HepG2 (cell line): Measurements from ENCODE around the gene LIPN. TPM values are rescaled to one million over a fixed set of nuclear protein-coding genes. Genes with fewer than 3 reads are reported as not detected.

ENCODE experiments used
- ATAC-seq: fragments of 200-7000 bp; cut with Tn5 transposase; 3 replicates; pipeline ENCODE4 v1.9.1; 2020; ENCODE audit warnings: mild to moderate bottlenecking, moderate library complexity
- BruUV-seq: library from RNA; stranded (reverse); fragments of 400-500 nt; replicated peaks from 2 replicates; lab custom pipeline; 2021; lab: Mats Ljungman, UMichigan
- CTCF ChIA-PET: fragments of 300-600 bp; formaldehyde crosslinking; extraction: SDS; loops from one replicate; lab custom pipeline; 2021; ENCODE audit warnings: low total read pairs, inconsistent platforms, low intra/inter-chr PET ratio; lab: Yijun Ruan, JAX
- POLR2A ChIA-PET: fragments of 350-600 bp; sonication (Branson Sonifier 250); formaldehyde crosslinking; loops from one replicate; lab custom pipeline; 2020; ENCODE audit warnings: antibody characterized with exemption, inconsistent platforms; lab: Yijun Ruan, JAX
- DNase-seq: peaks from one replicate; pipeline ENCODE4 v3.0.0-alpha.2; 2015; ENCODE audit warnings: low spot score
- FAIRE-seq: peaks from 3 replicates; lab custom pipeline; 2011; peaks lifted over from hg19 to GRCh38; lab: Jason Lieb, UNC
- H2AFZ ChIP-seq: one replicate; pipeline ENCODE4 v1.6.1; 2011; ENCODE audit warnings: low read length, inconsistent platforms
- H3K27ac ChIP-seq: fragments of 300-600 bp; 3 replicates; pipeline ENCODE4 v1.8.0; 2011; ENCODE audit warnings: mixed run types, mild to moderate bottlenecking, mixed read lengths, low read length, inconsistent platforms; ENCODE audit not compliant: insufficient read depth; ENCODE audit errors: extremely low read length
- H3K27me3 ChIP-seq, 2 experiments: fragments of 200-600 bp in 1 of 2; 2 replicates in 1 of 2; 3 replicates in 1 of 2; pipeline versions ENCODE4 v1.6.0 to v1.8.0; 2011; ENCODE audit warnings: low read length in 2 of 2, mild to moderate bottlenecking in 2 of 2, moderate library complexity in 2 of 2, inconsistent platforms in 1 of 2; ENCODE audit not compliant: insufficient read depth in 2 of 2, control insufficient read depth in 1 of 2
- H3K36me3 ChIP-seq, 2 experiments: fragments of 200-600 bp in 1 of 2; replicated peaks in 1 of 2; 2 replicates in 1 of 2; 3 replicates in 1 of 2; pipeline versions ENCODE4 v1.5.1 to v1.8.0; 2011; ENCODE audit warnings: low read length in 2 of 2, inconsistent platforms in 1 of 2; ENCODE audit not compliant: insufficient read depth in 2 of 2, control insufficient read depth in 1 of 2
- H3K4me1 ChIP-seq: 2 replicates; pipeline ENCODE4 v1.5.1; 2012; ENCODE audit warnings: low read length, inconsistent platforms; ENCODE audit not compliant: insufficient read depth
- H3K4me2 ChIP-seq: 2 replicates; pipeline ENCODE4 v1.6.0; 2011; ENCODE audit warnings: low read depth, low read length, inconsistent platforms
- H3K4me3 ChIP-seq, 3 experiments: fragments of 200-600 bp in 1 of 3; sonication (generic), shearing (Covaris generic) in 1 of 3; replicated peaks in 1 of 3; 2 replicates each; pipeline ENCODE4 v1.5.1; 2011 to 2016; ENCODE audit warnings: low read length in 3 of 3, inconsistent platforms in 2 of 3, low read depth in 2 of 3, mild to moderate bottlenecking in 2 of 3, control low read depth in 1 of 3, mixed read lengths in 1 of 3; ENCODE audit not compliant: insufficient read depth in 1 of 3
- H3K79me2 ChIP-seq: one replicate; pipeline ENCODE4 v1.6.1; 2011; ENCODE audit warnings: low read length, inconsistent platforms; ENCODE audit not compliant: insufficient read depth
- H3K9ac ChIP-seq: 2 replicates; pipeline ENCODE4 v1.6.0; 2011; ENCODE audit warnings: mild to moderate bottlenecking, low read depth, low read length, inconsistent platforms; ENCODE audit not compliant: insufficient read depth
- H3K9me3 ChIP-seq: 2 replicates; pipeline ENCODE4 v1.5.1; 2012; ENCODE audit warnings: mild to moderate bottlenecking, low read length
- H4K20me1 ChIP-seq: 2 replicates; pipeline ENCODE4 v1.6.0; 2011; ENCODE audit warnings: inconsistent platforms, mild to moderate bottlenecking, low read length, moderate library complexity; ENCODE audit not compliant: insufficient read depth
- HNF1B ChIP-seq: sonication (generic); formaldehyde crosslinking; IDR thresholded peaks from 2 replicates; pipeline ENCODE4 v1.5.1; 2020; ENCODE audit warnings: mild to moderate bottlenecking, moderate library complexity, missing genetic modification reagents
- HNRNPH1 ChIP-seq: fragments of 200-400 bp; formaldehyde crosslinking; optimal IDR thresholded peaks from 2 replicates; pipeline ENCODE3; 2017; ENCODE audit warnings: mild to moderate bottlenecking, low read depth, low read length
- PAF1 ChIP-seq: IDR thresholded peaks from 2 replicates; pipeline ENCODE4 v1.6.1; 2016; ENCODE audit warnings: missing genetic modification reagents, missing compliant biosample characterization
- RELA ChIP-seq: sonication (generic); formaldehyde crosslinking; IDR thresholded peaks from 2 replicates; pipeline ENCODE4 v1.4.0; 2020; ENCODE audit warnings: missing genetic modification reagents
- ZKSCAN5 ChIP-seq: sonication (generic); formaldehyde crosslinking; IDR thresholded peaks from 2 replicates; pipeline ENCODE4 v1.5.1; 2020; ENCODE audit warnings: mild to moderate bottlenecking, missing genetic modification reagents
- ZNF160 ChIP-seq: sonication (generic); formaldehyde crosslinking; IDR thresholded peaks from 2 replicates; pipeline ENCODE4 v1.8.0; 2022; ENCODE audit warnings: mild to moderate bottlenecking, inconsistent platforms, missing genetic modification reagents
- ZNF234 ChIP-seq: sonication (generic); formaldehyde crosslinking; conservative IDR thresholded peaks from 2 replicates; pipeline ENCODE4 v1.5.1; 2020; ENCODE audit warnings: mild to moderate bottlenecking, missing genetic modification reagents
- ZNF34 ChIP-seq: sonication (generic); formaldehyde crosslinking; IDR thresholded peaks from 2 replicates; pipeline ENCODE4 v1.4.0; 2020; ENCODE audit warnings: mild to moderate bottlenecking, missing genetic modification reagents, borderline replicate concordance
- ZNF713 ChIP-seq: sonication (generic); formaldehyde crosslinking; IDR thresholded peaks from 2 replicates; pipeline ENCODE4 v1.4.0; 2020; ENCODE audit warnings: mild to moderate bottlenecking, missing genetic modification reagents
- WGBS: methylation state at CpG from one replicate; pipeline ENCODE4 v1.1.6; 2017; ENCODE audit warnings: low lambda C conversion rate; 5-methylcytosine and 5-hydroxymethylcytosine counted together
- in situ Hi-C: cut with HindIII; loops from 2 replicates; pipeline ENCODE4 v1.10.0; 2017; ENCODE audit warnings: low pct_unique_long_range_greater_than_20kb; ENCODE audit not compliant: extremely low pct_ligation_motif_present
- intact Hi-C: fragments of 100-400 bp; cut with micrococcal nuclease; formaldehyde crosslinking; loops from one replicate; pipeline ENCODE4 v1.10.0; 2022; ENCODE audit not compliant: unreplicated experiment
- polyA plus RNA-seq, 8 experiments: library from polyadenylated mRNA; depleted of rRNA in 3 of 8; stranded (reverse) in 7 of 8; unstranded in 1 of 8; fragments of >200 nt; fragmentation: Illumina TruSeq in 4 of 8; extraction: Trizol in 4 of 8; gene quantifications; 2 replicates each; pipeline versions ENCODE4 v1.2.1 to v1.2.3, GENCODE V29; 2011 to 2016; ENCODE audit warnings: low read depth in 4 of 8, missing spikeins in 1 of 8, mixed read lengths in 1 of 8; ENCODE audit not compliant: insufficient read depth in 1 of 8
- total RNA-seq, 5 experiments: library from RNA; depleted of rRNA; stranded (reverse); fragments of >200 nt; fragmentation: Illumina TruSeq; extraction: Trizol; gene quantifications; 2 replicates each; pipeline ENCODE4 v1.2.3, GENCODE V29; 2016; ENCODE audit warnings: low read depth in 1 of 5

Gene LIPN
- total and polyA plus RNA-seq, 2 of the 13 experiments (the other 11 are each of a cell fraction or from before 2014, with no cell fraction given) = not detected

GRCh38 chr10:88805361-88805760, 45.5 kb downstream of the LIPN start:
- CTCF ChIA-PET = no interaction called here
- BruUV-seq = no TSS peak
- H3K27me3 ChIP-seq = no peaks in the 10 kb centered on the region; a peak in 1 of 5 replicates
- H3K79me2 ChIP-seq = no peaks in the 10 kb centered on the region
- no peaks in the 10 kb centered on the region for H3K9me3 ChIP-seq
- no peak overlapping the region for H2AFZ ChIP-seq
- intact Hi-C loops (no loop called here), in situ Hi-C loops (no loop called here)
- no peaks in the 10 kb centered on the region for H3K36me3 ChIP-seq
- 1% methylated on average over 2 of the region's 2 CpGs for WGBS
- TF ChIP-seq ZNF713 (CRISPR knock-in tag) = no peak
- POLR2A ChIA-PET = no interaction called here
- no peaks in the 10 kb centered on the region for H3K4me1 ChIP-seq
- no peak overlapping the region for H3K4me3 ChIP-seq
- no peak overlapping the region for H3K4me2 ChIP-seq
- H3K9ac ChIP-seq = no peak overlapping the region
- DNase-seq = no peak
- no peak for ATAC-seq
- no peak overlapping the region for H3K27ac ChIP-seq
- no peaks in the 10 kb centered on the region for H4K20me1 ChIP-seq
- FAIRE-seq = no peak

GRCh38 chr10:88805924-88806323, 46.1 kb downstream of the LIPN start:
- H3K4me1 ChIP-seq = no peaks in the 10 kb centered on the region
- POLR2A ChIA-PET = no interaction called here
- no peaks in the 10 kb centered on the region for H3K9me3 ChIP-seq
- no TSS peak for BruUV-seq
- 21% methylated on average over 3 of the region's 3 CpGs for WGBS
- no peaks in the 10 kb centered on the region; a peak in 1 of 5 replicates for H3K27me3 ChIP-seq
- H2AFZ ChIP-seq = no peak overlapping the region
- no peaks in the 10 kb centered on the region for H4K20me1 ChIP-seq
- DNase-seq (no peak), FAIRE-seq (no peak), ATAC-seq (no peak)
- no peak overlapping the region for H3K27ac ChIP-seq
- no peak overlapping the region for H3K4me3 ChIP-seq
- in situ Hi-C loops = no loop called here
- no peak overlapping the region for H3K4me2 ChIP-seq
- no peaks in the 10 kb centered on the region for H3K36me3 ChIP-seq
- no peak overlapping the region for H3K9ac ChIP-seq
- CTCF ChIA-PET = no interaction called here
- intact Hi-C loops = no loop called here
- no peaks in the 10 kb centered on the region for H3K79me2 ChIP-seq
- TF ChIP-seq ZKSCAN5 (CRISPR knock-in tag) (no peak), RELA (CRISPR knock-in tag) (no peak), ZNF234 (no peak), HNF1B (CRISPR knock-in tag) (no peak), ZNF34 (CRISPR knock-in tag) (no peak), ZNF160 (CRISPR knock-in tag) (no peak), PAF1 (CRISPR knock-in tag) (no peak), HNRNPH1 (no peak)
